ES-I3 (cell line): Measurements from ENCODE around the gene PPARG.

Experiments
- H3K36me3 ChIP-seq: 2 replicates; pipeline ENCODE4 v1.6.1; 2013; ENCODE audit warnings: mild to moderate bottlenecking, low read length, control low read depth, moderate library complexity; ENCODE audit not compliant: insufficient read depth
- H3K4me1 ChIP-seq: 2 replicates; pipeline ENCODE4 v1.6.1; 2013; ENCODE audit warnings: mild to moderate bottlenecking, control low read depth, low read length; ENCODE audit not compliant: insufficient read depth
- H3K9ac ChIP-seq: 2 replicates; pipeline ENCODE4 v1.6.1; 2013; ENCODE audit warnings: low read depth, mild to moderate bottlenecking, low read length, moderate library complexity
- H3K9me3 ChIP-seq: 2 replicates; pipeline ENCODE4 v1.6.1; 2013; ENCODE audit warnings: mild to moderate bottlenecking, low read length, moderate library complexity; ENCODE audit not compliant: control insufficient read depth, insufficient read depth

The PPARG gene

DNA sequence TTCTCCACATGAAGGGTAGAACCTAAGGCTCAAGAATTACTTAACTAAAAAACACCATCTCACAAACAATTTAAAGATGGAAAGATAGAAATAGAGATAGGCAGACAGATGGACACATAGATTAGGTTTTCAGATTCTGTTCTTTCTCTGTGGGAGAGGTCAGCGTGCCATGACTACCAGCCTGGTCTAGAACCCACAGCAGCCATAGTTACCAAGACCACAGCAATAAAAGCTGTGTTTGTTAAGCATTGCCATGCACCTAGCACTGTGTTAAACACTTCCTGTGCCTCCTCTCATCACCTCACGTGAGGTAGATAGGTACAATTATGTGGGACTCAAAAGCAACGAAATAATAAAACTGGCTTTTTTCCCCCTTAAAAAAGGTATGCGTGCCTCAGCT, 112.3 kb downstream of the PPARG start:
- Histone ChIP-seq H3K36me3 (no peaks in the 10 kb centered on the region), H3K9me3 (no peaks in the 10 kb centered on the region), H3K4me1 (no peaks in the 10 kb centered on the region), H3K9ac (no peak overlapping the region)

DNA sequence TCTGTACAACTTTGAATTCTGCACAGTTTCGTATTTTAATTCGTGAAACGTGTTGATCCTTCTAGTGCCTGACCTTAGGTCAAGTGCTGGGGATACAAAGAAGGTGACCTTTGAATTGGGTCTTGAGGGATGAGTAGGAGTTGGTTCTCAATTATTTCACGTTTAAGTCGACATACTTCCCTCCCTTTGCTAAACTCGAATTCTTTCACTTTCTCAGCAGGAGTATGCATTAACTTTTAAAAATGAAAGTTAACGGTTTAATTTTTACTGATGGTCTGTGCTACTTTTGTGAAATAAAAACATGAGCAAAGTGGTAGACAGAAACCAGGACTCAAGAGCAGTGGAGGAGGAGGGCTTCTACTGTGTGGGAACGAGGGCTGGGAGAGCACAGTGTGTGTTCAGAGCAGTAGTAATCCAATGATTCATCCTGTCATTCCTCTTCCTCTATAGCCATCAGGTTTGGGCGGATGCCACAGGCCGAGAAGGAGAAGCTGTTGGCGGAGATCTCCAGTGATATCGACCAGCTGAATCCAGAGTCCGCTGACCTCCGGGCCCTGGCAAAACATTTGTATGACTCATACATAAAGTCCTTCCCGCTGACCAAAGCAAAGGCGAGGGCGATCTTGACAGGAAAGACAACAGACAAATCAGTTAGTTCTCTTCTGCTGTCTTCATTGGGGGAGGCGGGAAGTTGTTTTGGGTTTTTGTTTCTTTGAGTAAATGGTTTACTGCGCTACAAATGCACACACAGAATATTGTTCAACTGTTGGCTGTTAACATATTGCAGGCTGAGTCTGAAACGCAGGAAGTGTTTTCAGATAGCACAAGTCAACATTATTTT, 116.8 kb downstream of the PPARG start:
- Histone ChIP-seq H3K9ac (no peak overlapping the region), H3K9me3 (no peaks in the 10 kb centered on the region), H3K36me3 (no peaks in the 10 kb centered on the region), H3K4me1 (no peaks in the 10 kb centered on the region)

DNA sequence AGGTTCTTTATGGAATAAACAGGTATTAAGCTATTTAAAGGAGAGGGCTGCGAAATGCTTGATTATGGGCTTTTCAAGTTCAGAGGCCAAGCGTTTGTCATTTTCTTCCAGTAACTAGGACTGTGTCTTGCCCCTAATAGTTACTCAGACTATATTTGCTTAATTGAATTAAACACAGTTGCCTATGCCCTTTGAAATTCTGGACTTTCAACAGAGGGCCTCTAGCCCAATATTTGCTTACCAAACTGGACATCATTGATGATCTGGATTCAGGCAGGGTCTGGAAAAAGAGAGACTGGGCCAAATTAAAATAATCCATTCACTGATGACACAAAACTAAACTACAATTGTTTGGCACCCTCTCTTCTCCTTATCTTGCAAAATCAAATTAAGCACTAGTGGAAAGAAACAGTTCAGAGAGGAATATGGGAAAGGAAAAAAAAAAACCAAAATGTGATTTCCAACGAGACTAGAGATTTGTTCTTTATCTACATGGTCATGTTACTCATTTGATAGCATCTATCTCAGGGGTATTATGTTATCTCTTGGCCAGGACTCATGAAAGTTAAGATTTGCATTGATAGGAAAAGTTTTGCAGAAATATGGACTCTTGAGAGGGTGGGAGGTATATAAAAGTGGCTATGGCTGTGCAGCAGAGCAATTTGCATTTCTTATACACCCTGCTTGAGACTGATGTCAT, 120.3 kb downstream of the PPARG start:
- no peaks in the 10 kb centered on the region for H3K4me1 ChIP-seq
- H3K36me3 ChIP-seq = no peaks in the 10 kb centered on the region
- H3K9ac ChIP-seq = no peak overlapping the region
- H3K9me3 ChIP-seq = no peaks in the 10 kb centered on the region

DNA sequence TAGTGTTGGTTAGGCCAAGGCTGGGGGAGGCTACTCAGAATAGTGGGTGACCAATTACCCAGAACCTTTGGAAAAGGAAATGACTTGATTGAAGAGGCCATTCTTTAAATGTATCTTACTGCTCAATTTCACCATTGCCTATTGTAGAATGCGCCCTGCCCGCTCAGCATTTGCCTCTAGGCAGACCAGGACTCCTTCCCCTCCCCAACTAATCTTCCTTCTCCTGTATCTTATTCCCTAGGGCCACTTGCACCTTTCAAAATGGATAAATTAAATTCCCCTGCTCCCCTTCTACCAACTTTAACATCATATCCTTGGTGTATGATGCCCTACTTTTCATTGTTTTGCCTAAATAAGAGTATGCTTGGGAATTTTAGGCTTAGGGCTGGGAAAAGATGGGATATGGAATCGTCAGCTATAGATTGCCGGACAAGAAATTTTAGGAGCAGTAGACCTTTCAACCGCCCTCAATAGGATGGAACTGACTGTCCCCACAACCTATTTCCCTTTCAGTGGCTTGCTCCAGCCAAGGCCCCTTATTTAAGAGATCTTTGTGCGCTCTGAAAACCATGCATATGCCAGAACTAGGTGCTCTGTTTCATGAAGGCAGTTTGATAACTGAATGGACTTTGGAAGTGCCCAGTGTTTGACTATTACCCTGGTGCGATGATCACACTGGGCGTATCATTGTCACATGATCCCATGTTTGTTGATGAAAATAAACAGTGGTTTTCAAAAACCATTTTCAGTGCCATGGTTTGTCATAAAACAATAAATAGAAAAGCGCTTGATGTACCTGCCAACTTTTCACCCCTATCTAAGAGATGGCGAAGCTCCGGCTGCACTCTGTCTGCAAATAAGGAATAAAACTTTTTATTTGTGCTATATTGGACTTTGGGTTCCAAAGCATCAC, 121.1 kb downstream of the PPARG start:
- Histone ChIP-seq H3K4me1 (no peaks in the 10 kb centered on the region), H3K9me3 (no peaks in the 10 kb centered on the region), H3K36me3 (no peaks in the 10 kb centered on the region), H3K9ac (no peak overlapping the region)

DNA sequence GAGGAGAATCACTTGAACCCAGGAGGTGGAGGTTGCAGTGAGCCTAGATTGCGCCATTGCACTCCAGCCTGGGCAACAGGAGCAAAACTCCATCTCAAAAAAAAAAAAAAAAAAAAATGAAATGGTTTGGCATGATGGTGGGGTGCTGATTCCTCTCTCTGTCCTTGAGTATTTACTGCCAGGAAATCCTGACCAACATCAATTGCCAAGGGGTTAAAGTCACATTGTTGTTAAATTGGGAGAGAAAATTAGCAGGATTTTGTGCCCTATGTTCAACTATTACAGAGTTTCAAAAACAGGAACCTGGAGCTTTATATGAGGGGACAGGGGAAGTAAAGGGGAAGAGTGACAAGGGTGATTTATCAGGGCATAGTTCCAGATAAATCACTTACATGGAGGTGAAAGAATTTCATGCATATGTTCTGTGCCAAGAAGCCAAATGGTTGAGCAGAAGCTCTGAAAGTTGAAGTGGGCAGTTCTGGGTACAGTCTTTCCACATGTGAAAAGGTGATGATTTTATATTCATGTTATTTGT, 124.9 kb downstream of the PPARG start:
- H3K36me3 ChIP-seq = no peaks in the 10 kb centered on the region
- no peaks in the 10 kb centered on the region for H3K4me1 ChIP-seq
- H3K9ac ChIP-seq = no peak overlapping the region
- no peaks in the 10 kb centered on the region for H3K9me3 ChIP-seq

DNA sequence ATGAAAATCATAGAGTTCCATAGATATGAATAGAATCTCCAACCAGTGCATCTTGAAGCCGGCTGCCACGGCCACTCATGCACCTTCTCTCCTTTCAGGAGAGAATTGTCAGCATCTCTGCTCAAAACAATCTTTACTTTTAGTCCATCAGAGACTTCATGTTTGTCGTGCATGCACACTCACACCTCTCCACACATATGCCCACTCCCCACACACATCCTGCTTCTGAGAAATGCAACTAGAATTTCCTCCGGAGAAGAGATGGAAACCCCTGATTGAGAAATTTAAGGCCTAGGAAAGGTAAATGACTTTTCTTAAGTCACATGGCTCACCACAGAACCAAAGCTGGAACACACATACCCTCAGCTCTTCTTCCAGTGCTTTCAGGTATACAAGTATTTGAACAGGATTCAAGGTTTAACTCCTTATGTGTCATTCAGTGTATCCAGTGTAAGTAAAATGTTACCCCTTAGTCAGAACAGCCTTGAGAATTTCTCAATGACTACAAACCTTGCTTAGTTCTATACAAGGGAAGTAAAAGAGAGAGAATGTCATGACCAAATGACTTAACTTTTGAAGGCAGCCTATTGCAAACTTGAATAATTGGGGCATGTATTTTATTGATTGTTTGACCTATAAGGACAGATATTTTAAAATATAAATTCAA, 126.3 kb downstream of the PPARG start:
- H3K4me1 ChIP-seq = no peaks in the 10 kb centered on the region
- H3K36me3 ChIP-seq = no peaks in the 10 kb centered on the region
- H3K9me3 ChIP-seq = no peaks in the 10 kb centered on the region
- H3K9ac ChIP-seq = no peak overlapping the region

DNA sequence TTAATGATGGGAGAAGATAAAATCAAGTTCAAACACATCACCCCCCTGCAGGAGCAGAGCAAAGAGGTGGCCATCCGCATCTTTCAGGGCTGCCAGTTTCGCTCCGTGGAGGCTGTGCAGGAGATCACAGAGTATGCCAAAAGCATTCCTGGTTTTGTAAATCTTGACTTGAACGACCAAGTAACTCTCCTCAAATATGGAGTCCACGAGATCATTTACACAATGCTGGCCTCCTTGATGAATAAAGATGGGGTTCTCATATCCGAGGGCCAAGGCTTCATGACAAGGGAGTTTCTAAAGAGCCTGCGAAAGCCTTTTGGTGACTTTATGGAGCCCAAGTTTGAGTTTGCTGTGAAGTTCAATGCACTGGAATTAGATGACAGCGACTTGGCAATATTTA, 127.9 kb downstream of the PPARG start:
- H3K9me3 ChIP-seq = no peaks in the 10 kb centered on the region
- no peaks in the 10 kb centered on the region for H3K36me3 ChIP-seq
- H3K4me1 ChIP-seq = no peaks in the 10 kb centered on the region
- no peak overlapping the region for H3K9ac ChIP-seq

DNA sequence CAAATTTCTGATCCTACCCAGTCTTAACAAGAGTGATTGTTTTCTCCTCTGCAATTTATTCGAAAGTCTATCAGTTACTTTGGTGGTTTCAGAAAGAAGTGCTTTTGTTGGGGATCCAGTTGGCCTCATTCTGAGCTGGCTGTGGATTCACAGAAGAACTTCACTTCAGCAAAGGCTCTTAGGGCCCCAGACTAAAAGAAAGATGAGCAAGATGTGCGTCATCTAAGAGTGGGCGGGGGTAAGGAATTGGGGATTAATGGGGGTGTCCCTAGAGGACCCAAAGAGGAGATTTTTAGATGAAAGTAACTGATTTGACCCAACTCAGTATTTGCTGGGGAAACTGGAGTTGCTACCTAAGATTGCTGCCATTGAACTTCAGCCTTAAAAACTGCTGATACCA, 131.5 kb downstream of the PPARG start:
- Histone ChIP-seq H3K9ac (no peak overlapping the region), H3K4me1 (peaks cover 12% of the 10 kb centered on the region), H3K9me3 (no peaks in the 10 kb centered on the region), H3K36me3 (no peaks in the 10 kb centered on the region)

DNA sequence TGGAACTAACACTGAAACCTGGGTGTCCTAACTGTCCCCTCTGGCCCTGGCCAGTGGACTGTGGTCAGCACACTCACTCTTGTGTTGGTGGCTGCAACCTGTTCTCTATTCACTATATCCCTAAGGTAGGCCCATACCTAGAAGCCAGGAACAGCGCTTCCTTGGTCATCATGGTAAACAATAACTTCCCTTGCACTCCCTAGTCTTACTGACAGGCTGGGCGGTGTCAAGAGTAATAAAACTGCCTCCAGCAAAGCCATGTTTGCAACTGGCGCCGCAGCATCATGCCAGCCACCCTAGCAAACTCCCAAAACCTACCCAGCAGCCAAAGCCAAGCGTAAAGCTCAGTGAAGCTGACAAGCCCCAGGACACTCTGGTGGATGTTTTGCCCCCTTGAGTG, 132.3 kb downstream of the PPARG start:
- Histone ChIP-seq H3K36me3 (no peaks in the 10 kb centered on the region), H3K4me1 (peaks cover 17% of the 10 kb centered on the region), H3K9me3 (no peaks in the 10 kb centered on the region), H3K9ac (no peak overlapping the region)

DNA sequence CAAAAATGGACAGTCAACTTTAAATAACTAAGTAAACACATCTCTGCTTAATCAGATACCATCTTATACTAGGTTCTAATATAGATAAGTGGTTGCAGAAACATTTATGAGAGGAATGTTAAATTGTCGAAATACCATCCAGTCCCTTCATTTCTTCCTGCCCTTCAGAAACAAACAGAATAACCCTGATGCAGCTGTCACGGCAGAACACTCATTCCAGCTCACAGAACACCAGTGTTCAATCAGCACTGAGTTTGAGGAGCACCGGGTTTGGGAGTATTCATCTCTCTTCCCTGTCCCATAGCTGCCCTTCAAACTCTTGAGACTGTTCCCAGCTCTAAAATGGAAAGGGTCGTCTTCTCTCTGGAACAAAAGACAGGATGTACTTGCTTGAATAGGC, 134.3 kb downstream of the PPARG start:
- Histone ChIP-seq H3K9me3 (no peaks in the 10 kb centered on the region), H3K36me3 (no peaks in the 10 kb centered on the region), H3K9ac (no peak overlapping the region), H3K4me1 (peaks cover 19% of the 10 kb centered on the region)

DNA sequence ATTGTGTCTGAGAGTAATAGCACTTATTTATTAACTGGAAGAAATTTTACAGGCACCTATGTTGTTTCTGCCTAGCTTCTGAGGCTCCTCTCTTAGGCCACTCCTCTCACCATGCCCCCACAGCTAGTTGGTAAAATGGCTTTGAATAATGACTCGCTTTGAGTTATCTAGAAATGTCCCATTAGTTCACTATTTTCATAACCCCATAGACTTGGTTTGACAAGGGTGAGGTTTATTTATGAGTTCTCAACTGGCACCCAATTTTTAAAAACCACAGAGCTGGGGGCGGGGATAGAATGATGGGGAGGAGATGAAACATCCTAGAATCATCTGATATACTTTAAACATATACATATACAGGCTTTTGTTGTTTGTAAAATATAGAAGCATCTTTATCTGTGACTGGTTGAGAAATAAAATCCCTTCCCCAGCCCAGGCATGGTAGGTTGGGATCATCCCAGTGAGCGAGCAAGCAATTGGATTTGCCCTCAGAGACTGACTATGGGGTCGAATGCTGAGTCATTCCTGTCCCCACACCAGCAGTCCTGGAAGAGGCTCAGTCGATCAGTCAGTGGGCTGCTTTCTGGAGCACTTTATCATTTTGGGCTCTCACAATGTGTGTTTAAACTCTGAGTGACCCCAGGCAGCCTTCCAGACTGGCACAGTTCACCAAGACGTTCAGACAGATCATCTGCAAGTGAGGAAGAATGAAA, 135.2 kb downstream of the PPARG start:
- Histone ChIP-seq H3K4me1 (peaks cover 19% of the 10 kb centered on the region), H3K36me3 (no peaks in the 10 kb centered on the region), H3K9ac (no peak overlapping the region), H3K9me3 (no peaks in the 10 kb centered on the region)

DNA sequence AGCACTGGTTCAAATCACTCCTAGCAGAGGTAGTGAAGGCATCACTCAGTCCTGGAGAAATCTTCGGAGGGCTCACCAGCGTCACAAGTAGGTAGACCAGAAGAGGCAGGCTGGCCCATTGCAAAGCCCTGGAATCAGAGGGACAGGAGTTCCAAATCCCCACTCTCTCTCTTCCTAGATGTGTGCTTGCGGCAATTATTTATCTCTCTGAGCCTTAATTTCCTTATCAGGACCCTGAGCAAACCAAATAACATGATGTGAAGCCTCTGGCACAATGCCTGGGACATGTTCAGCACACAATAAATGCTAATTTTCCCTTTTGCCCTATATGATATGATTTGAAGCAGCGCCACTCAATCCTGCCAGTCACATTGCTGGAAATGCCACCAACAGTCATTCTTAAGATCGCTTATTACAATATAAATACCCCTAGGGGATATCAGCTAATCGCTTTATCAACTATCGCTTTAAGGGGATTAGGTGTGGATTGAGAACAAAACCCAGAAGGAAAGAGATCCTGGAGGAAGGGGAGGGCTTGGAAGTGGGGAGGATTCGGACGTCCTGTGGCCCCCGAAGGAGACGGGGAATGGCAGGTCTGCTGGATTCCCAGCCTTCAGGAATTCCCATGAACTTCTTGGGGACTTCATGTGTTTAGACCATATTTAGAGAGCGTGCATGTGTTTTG, 135.9 kb downstream of the PPARG start:
- no peaks in the 10 kb centered on the region for H3K9me3 ChIP-seq
- H3K9ac ChIP-seq = no peak overlapping the region

More for the DNA sequence above, 135.9 kb downstream of the PPARG start:
- no peaks in the 10 kb centered on the region for H3K36me3 ChIP-seq
- peaks cover 19% of the 10 kb centered on the region for H3K4me1 ChIP-seq
